GM12891 (cell line): ENCODE measurements around the gene MFSD6.
"Not testable (repeated sequence)": the region's sequence is repeated elsewhere in the genome, so short reads cannot be mapped to it uniquely, and the experiment has no call there.

Source experiments
- DNase-seq: peaks from one replicate; pipeline ENCODE4 v3.0.0; 2011; ENCODE audit warnings: low spot score; ENCODE audit not compliant: insufficient read length
- FAIRE-seq: peaks from 2 replicates; lab custom pipeline; 2011; peaks lifted over from hg19 to GRCh38; lab: Jason Lieb, UNC
- PAX5 ChIP-seq: IDR thresholded peaks from 2 replicates; pipeline ENCODE4 v1.6.1; 2011; ENCODE audit warnings: low read length, moderate library complexity, mild to moderate bottlenecking; ENCODE audit not compliant: insufficient read depth, severe bottlenecking
- POLR2A ChIP-seq: IDR thresholded peaks from 2 replicates; pipeline ENCODE4 v1.6.1; 2011; ENCODE audit warnings: low read depth, low read length, control low read depth
- POLR2AphosphoS5 ChIP-seq: IDR thresholded peaks from 2 replicates; pipeline ENCODE4 v1.6.1; 2011; ENCODE audit warnings: low read depth, low read length, control low read depth
- POU2F2 ChIP-seq: IDR thresholded peaks from 2 replicates; pipeline ENCODE4 v1.6.1; 2011; ENCODE audit warnings: low read depth, mild to moderate bottlenecking, control low read depth, low read length, moderate library complexity
- SPI1 ChIP-seq: IDR thresholded peaks from 2 replicates; pipeline ENCODE4 v1.6.1; 2011; ENCODE audit warnings: low read depth, low read length, control low read depth
- TAF1 ChIP-seq: IDR thresholded peaks from 2 replicates; pipeline ENCODE4 v1.6.1; 2011; ENCODE audit warnings: low read depth, low read length, control low read depth

Gene MFSD6

GRCh38 chr2:190493095-190493494, 84.9 kb downstream of the MFSD6 start:
- FAIRE-seq (no peak), DNase-seq (no peak)
- TF ChIP-seq TAF1 (no peak), SPI1 (no peak), POLR2AphosphoS5 (no peak), PAX5 (no peak), POU2F2 (no peak), POLR2A (no peak)

- DNase-seq, FAIRE-seq: not testable (repeated sequence)
Measured at GRCh38 chr2:190494600-190495227, 86.6 kb downstream of the MFSD6 start.

GRCh38 chr2:190497428-190497827, 89.3 kb downstream of the MFSD6 start:
- DNase-seq, result no peak
- no peak for TF ChIP-seq PAX5
- TF ChIP-seq POLR2A, result no peak
- no peak for TF ChIP-seq SPI1
- no peak for TF ChIP-seq TAF1
- TF ChIP-seq POLR2AphosphoS5, result no peak
- TF ChIP-seq POU2F2, result no peak
- no peak for FAIRE-seq

- no peak for FAIRE-seq
Measured at GRCh38 chr2:190499273-190499672, 91.1 kb downstream of the MFSD6 start.

GRCh38 chr2:190500054-190500502, 91.9 kb downstream of the MFSD6 start:
- TF ChIP-seq SPI1, result no peak
- no peak for TF ChIP-seq POLR2AphosphoS5
- no peak for TF ChIP-seq TAF1
- TF ChIP-seq PAX5, result no peak
- TF ChIP-seq POLR2A, result no peak
- no peak for DNase-seq
- no peak for FAIRE-seq

More at GRCh38 chr2:190499273-190499672, 91.1 kb downstream of the MFSD6 start:
- no peak for DNase-seq
- no peak for TF ChIP-seq POLR2AphosphoS5
- no peak for TF ChIP-seq POU2F2
- TF ChIP-seq TAF1, result no peak
- no peak for TF ChIP-seq SPI1
- no peak for TF ChIP-seq POLR2A
- TF ChIP-seq PAX5, result no peak

- DNase-seq (no peak), FAIRE-seq (peak; percentile 66)
- TF ChIP-seq POLR2AphosphoS5 (no peak), SPI1 (no peak), TAF1 (no peak)
Measured at GRCh38 chr2:190501231-190501630, 93.1 kb downstream of the MFSD6 start.

- DNase-seq, result no peak
- TF ChIP-seq POLR2A, result no peak
- no peak for TF ChIP-seq POU2F2
- no peak for TF ChIP-seq POLR2AphosphoS5
- no peak for TF ChIP-seq TAF1
- TF ChIP-seq PAX5, result no peak
- TF ChIP-seq SPI1, result no peak
- FAIRE-seq, result peak; percentile 61
Measured at GRCh38 chr2:190501702-190502407, 93.7 kb downstream of the MFSD6 start.

GRCh38 chr2:190503088-190503487, 94.9 kb downstream of the MFSD6 start:
- DNase-seq (no peak), FAIRE-seq (no peak)
- TF ChIP-seq POLR2AphosphoS5 (no peak), POLR2A (no peak), TAF1 (no peak), POU2F2 (no peak), PAX5 (no peak), SPI1 (no peak)

- DNase-seq, result no peak
- no peak for FAIRE-seq
- no peak for TF ChIP-seq POU2F2
- TF ChIP-seq PAX5, result no peak
- no peak for TF ChIP-seq POLR2A
- TF ChIP-seq SPI1, result no peak
- no peak for TF ChIP-seq POLR2AphosphoS5
- no peak for TF ChIP-seq TAF1
Measured at GRCh38 chr2:190504912-190505311, 96.8 kb downstream of the MFSD6 start.

- no peak for TF ChIP-seq POLR2A
- FAIRE-seq (no peak), DNase-seq (no peak)
Measured at GRCh38 chr2:190505696-190506095, 97.5 kb downstream of the MFSD6 start.
